NB4 (cell line): ENCODE results near the gene NFATC2.
A peak's percentile ranks its signal among the peaks of the same experiment; 100 is the strongest.

Experiments
- DNase-seq: peaks from one replicate; pipeline ENCODE4 v3.0.0; 2010; ENCODE audit warnings: low read depth
- H3K4me3 ChIP-seq: one replicate; pipeline ENCODE4 v1.5.1; 2011; ENCODE audit warnings: mild to moderate bottlenecking, low read depth, low read length, moderate library complexity
- MYC ChIP-seq: IDR thresholded peaks from 2 replicates; pipeline ENCODE4 v1.6.1; 2011; ENCODE audit warnings: low read depth, low read length
- POLR2A ChIP-seq: IDR thresholded peaks from 2 replicates; pipeline ENCODE4 v1.6.1; 2011; ENCODE audit warnings: mild to moderate bottlenecking; ENCODE audit not compliant: insufficient read length; ENCODE audit errors: extremely low read depth
- TF ChIP-seq, protein P1 (sequence below): IDR thresholded peaks from 2 replicates; pipeline ENCODE4 v1.6.1; 2011; ENCODE audit warnings: low read depth, low read length
- TF ChIP-seq, protein P2 (sequence below): IDR thresholded peaks from one replicate; pipeline ENCODE4 v1.5.1; 2012; ENCODE audit warnings: low read depth, low read length

NFATC2 gene

DNA sequence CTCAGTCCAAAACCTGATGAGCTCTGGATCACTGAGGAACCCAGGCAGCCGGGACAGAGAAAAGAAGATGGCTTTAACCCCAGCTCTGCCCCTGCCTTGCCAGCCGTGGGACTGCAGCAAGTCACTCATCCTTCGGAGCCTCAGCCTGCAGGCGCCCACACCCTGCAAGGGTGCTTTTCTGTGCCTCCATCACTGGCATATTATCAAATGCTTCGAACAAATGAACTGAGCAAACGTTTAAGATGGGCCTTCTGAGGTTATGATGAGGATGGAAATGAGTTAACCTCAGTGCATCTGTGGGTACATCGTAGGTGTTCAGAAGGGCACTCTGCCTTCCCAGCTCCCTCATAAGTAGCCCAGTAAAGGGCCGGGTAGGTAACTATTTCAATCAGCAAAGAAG, 79.0 kb downstream of the NFATC2 start:
- TF ChIP-seq MYC: no peak
- TF ChIP-seq, protein P1, sequence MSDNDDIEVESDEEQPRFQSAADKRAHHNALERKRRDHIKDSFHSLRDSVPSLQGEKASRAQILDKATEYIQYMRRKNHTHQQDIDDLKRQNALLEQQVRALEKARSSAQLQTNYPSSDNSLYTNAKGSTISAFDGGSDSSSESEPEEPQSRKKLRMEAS: no peak
- TF ChIP-seq, protein P2, sequence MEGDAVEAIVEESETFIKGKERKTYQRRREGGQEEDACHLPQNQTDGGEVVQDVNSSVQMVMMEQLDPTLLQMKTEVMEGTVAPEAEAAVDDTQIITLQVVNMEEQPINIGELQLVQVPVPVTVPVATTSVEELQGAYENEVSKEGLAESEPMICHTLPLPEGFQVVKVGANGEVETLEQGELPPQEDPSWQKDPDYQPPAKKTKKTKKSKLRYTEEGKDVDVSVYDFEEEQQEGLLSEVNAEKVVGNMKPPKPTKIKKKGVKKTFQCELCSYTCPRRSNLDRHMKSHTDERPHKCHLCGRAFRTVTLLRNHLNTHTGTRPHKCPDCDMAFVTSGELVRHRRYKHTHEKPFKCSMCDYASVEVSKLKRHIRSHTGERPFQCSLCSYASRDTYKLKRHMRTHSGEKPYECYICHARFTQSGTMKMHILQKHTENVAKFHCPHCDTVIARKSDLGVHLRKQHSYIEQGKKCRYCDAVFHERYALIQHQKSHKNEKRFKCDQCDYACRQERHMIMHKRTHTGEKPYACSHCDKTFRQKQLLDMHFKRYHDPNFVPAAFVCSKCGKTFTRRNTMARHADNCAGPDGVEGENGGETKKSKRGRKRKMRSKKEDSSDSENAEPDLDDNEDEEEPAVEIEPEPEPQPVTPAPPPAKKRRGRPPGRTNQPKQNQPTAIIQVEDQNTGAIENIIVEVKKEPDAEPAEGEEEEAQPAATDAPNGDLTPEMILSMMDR: no peak
- no peak for TF ChIP-seq POLR2A
- no peak overlapping the region for H3K4me3 ChIP-seq
- no peak for DNase-seq

DNA sequence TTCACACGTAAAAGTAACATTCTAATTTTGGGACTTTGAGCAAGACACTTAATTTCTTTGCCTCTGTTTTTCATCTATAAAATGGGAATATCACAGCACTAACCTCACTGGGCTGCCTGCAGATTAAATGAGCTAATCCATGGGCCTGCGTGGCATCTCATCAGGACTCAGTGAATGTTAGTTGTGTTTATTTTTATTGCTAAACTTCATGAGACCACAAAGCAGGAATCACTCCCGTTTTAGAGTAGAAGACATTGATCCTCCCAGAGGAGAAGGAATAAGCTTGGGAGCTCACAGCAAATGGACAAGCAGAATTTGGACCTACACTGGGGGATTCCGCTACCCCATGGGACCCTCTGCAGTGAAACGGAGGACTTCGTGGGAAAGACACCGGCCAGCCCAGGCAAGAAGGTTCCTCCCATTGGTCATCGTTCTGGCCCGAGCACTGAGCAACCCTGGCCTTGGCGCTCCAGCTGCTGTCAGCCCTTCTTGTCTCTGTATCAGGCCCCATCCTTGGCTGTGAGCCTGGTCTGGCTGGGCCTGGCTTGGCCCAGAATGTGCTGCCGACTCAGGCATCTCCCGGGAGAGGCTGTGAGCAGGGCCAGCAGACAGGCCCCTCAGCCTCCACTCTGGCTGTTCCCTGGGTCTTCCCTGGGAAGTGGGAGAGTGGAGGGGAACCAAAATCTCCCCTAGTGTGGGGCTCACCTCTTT, 79.8 kb downstream of the NFATC2 start:
- TF ChIP-seq, protein P1: no peak
- TF ChIP-seq, protein P2: no peak
- TF ChIP-seq MYC: no peak
- no peak for TF ChIP-seq POLR2A
- H3K4me3 ChIP-seq: no peak overlapping the region
- DNase-seq: no peak

DNA sequence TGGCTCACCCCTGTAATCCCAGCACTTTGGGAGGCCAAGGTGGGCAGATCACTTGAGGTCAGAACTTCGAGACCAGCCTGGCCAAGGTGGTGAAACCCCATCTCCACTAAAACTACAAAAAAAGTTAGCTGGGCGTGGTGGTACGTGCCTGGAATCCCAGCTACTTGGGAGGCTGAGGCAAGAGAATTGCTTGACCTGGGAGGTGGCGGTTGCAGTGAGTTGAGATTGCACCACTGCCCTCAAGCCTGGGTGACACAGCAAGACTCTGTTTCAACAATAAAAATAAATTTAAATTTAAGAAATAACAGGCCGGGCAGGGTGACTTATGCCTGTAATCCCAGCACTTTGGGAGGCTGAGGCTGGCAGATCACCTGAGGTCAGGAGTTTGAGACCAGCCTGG, 80.7 kb downstream of the NFATC2 start:
- DNase-seq: peak; percentile 87
- H3K4me3 ChIP-seq: peak overlapping the region; percentile 4

DNA sequence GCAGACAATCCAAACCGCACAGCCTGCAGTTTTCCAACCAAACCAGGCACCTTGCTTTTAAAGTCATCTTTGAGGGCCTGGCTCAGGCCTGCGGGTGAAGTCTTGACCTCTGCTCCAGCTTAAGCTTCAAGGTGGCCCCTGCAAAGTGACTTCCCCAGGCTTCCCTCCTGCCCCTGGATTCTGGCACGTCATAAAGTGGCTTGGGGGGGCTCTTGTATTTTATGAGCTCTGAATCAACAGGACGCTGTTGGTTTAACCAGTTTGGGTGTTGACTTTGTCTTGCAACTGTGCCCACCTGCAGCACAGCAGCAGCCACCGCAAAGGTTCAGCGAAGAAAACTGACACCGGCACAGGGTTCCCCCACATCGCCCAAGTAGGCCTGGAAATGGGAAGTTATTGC, 81.2 kb downstream of the NFATC2 start:
- peak; percentile 90 for DNase-seq
- H3K4me3 ChIP-seq: peak overlapping the region; percentile 4
- no peak for TF ChIP-seq POLR2A
- TF ChIP-seq, protein P1: no peak
- TF ChIP-seq MYC: peak; percentile 50; the same call in 1 of the 2 replicates
- TF ChIP-seq, protein P2: no peak

DNA sequence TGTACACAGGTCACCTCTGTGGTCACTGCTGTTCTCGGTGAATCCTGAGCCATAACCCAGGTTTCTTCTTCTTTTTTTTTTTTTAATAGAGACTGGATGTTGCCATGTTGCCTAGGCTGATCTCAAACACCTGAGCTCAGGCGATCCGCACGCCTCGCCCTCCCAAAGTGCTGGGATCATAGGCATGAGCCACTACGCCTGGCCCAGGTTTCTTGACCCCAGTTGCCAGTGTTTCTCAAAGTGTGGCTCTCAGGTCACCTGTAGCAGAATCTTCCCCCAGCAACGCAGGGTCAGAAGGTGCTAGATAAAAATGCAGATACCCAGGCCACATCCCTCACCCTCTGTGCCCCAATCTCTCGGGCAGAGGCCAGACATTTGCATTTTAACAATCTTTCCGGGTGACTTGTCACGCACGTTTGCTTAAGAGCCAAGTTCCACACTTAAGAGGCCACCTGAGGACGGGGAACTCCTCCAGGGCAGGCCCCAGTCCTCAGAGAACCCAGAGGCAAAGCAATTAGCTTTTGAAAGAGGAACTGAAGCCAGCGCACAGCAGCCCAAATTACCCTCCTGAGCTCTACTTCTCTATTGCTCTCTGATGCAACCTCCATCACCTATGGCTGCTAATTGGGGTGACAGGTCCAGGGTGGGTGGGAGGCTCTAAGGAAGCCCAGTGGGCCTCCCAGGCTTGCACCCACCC, 81.8 kb downstream of the NFATC2 start:
- peak; percentile 97 for DNase-seq
- TF ChIP-seq, protein P2: no peak
- TF ChIP-seq MYC: peak; percentile 74
- TF ChIP-seq, protein P1: peak; percentile 67
- H3K4me3 ChIP-seq: no peak overlapping the region

DNA sequence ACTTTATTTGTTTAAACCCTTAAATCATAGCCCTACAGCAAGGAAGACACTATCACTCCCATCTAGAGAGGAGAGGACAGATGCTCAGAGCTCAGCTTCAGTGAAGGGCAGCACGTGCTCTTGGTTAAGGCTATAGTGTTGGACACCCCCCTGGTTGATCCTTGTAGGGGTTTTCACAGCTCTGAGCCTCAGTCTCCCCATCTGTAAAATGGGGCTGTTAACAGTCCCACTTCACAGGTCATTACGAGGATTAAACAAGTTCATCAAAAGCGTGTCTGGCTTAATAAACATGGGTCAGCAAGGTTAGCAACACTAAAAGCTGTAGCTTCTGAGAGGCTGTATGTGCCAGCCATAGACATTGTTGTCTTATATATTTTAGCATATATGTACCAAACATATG, 82.4 kb downstream of the NFATC2 start:
- H3K4me3 ChIP-seq: no peak overlapping the region
- TF ChIP-seq, protein P1: no peak
- TF ChIP-seq MYC: no peak
- TF ChIP-seq, protein P2: no peak
- TF ChIP-seq POLR2A: no peak
- DNase-seq: no peak
